BJ (cell line): ENCODE results near the gene DUS2. TPM values are rescaled to one million over a fixed set of nuclear protein-coding genes. Genes with fewer than 3 reads are reported as not detected.

Experiments used
- CTCF ChIA-PET: fragments of 350-600 bp; formaldehyde crosslinking; extraction: SDS; loops from one replicate; lab custom pipeline; 2021; ENCODE audit warnings: antibody characterized with exemption, inconsistent platforms; lab: Yijun Ruan, JAX
- POLR2A ChIA-PET: fragments of 300-600 bp; sonication (Branson Sonifier 250); formaldehyde crosslinking; extraction: SDS; loops from one replicate; lab custom pipeline; 2021; ENCODE audit warnings: antibody characterized with exemption; lab: Charles Lee
- DNase-seq: peaks from one replicate; pipeline ENCODE4 v3.0.0-alpha.2; 2011; ENCODE audit warnings: low read depth
- H3K27me3 ChIP-seq: 2 replicates; pipeline ENCODE4 v1.6.0; 2011; ENCODE audit warnings: low read length; ENCODE audit not compliant: control insufficient read depth, insufficient read depth
- H3K36me3 ChIP-seq: 2 replicates; pipeline ENCODE4 v1.5.1; 2011; ENCODE audit warnings: low read length; ENCODE audit not compliant: control insufficient read depth, insufficient read depth
- H3K4me3 ChIP-seq: 2 replicates; pipeline ENCODE4 v1.5.1; 2011; ENCODE audit warnings: low read depth, mild to moderate bottlenecking, control low read depth, low read length
- polyA plus RNA-seq: library from polyadenylated mRNA; depleted of rRNA; stranded (reverse); fragments of >200 nt; gene quantifications from 2 replicates; pipeline ENCODE4 v1.2.3, GENCODE V29; 2011
- TF ChIP-seq, protein P1 (sequence below): IDR thresholded peaks from 2 replicates; pipeline ENCODE4 v1.5.1; 2011; ENCODE audit warnings: low read depth, mild to moderate bottlenecking, control low read depth, inconsistent platforms, low read length, moderate library complexity; ENCODE audit not compliant: insufficient read depth

Gene DUS2
- polyA plus RNA-seq, 1 experiment, result 18.3 TPM

GRCh38 chr16:68072038-68072695 lies 49.1 kb downstream of the DUS2 start:
- ChIA-PET POLR2A (interaction anchor here (0.6 kb wide), 1 partner anchor 14 kb away, joined by 5 read pairs; no protein-coding TSS in a partner anchor), CTCF (interaction anchor here (0.6 to 1.8 kb wide), 5 partner anchors 9 to 94 kb away, joined by 3 to 10 read pairs (median 3); no protein-coding TSS in a partner anchor)

GRCh38 chr16:68073902-68074760 lies 51.0 kb downstream of the DUS2 start:
- CTCF ChIA-PET, result interaction anchor here (0.7 to 4.0 kb wide), 2 partner anchors 9 to 322 kb away, joined by 3 to 22 read pairs; no protein-coding TSS in a partner anchor
- POLR2A ChIA-PET, result no interaction called here
- TF ChIP-seq, protein P1, sequence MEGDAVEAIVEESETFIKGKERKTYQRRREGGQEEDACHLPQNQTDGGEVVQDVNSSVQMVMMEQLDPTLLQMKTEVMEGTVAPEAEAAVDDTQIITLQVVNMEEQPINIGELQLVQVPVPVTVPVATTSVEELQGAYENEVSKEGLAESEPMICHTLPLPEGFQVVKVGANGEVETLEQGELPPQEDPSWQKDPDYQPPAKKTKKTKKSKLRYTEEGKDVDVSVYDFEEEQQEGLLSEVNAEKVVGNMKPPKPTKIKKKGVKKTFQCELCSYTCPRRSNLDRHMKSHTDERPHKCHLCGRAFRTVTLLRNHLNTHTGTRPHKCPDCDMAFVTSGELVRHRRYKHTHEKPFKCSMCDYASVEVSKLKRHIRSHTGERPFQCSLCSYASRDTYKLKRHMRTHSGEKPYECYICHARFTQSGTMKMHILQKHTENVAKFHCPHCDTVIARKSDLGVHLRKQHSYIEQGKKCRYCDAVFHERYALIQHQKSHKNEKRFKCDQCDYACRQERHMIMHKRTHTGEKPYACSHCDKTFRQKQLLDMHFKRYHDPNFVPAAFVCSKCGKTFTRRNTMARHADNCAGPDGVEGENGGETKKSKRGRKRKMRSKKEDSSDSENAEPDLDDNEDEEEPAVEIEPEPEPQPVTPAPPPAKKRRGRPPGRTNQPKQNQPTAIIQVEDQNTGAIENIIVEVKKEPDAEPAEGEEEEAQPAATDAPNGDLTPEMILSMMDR, result no peak
- H3K27me3 ChIP-seq, result no peaks in the 10 kb centered on the region
- DNase-seq, result no peak
- peaks cover 24% of the 10 kb centered on the region for H3K36me3 ChIP-seq
- no peak overlapping the region for H3K4me3 ChIP-seq

More at GRCh38 chr16:68072038-68072695, 49.1 kb downstream of the DUS2 start:
- DNase-seq, result no peak
- Histone ChIP-seq H3K4me3 (no peak overlapping the region), H3K27me3 (no peaks in the 10 kb centered on the region), H3K36me3 (peaks cover 14% of the 10 kb centered on the region)
- TF ChIP-seq, protein P1, result no peak

DNA sequence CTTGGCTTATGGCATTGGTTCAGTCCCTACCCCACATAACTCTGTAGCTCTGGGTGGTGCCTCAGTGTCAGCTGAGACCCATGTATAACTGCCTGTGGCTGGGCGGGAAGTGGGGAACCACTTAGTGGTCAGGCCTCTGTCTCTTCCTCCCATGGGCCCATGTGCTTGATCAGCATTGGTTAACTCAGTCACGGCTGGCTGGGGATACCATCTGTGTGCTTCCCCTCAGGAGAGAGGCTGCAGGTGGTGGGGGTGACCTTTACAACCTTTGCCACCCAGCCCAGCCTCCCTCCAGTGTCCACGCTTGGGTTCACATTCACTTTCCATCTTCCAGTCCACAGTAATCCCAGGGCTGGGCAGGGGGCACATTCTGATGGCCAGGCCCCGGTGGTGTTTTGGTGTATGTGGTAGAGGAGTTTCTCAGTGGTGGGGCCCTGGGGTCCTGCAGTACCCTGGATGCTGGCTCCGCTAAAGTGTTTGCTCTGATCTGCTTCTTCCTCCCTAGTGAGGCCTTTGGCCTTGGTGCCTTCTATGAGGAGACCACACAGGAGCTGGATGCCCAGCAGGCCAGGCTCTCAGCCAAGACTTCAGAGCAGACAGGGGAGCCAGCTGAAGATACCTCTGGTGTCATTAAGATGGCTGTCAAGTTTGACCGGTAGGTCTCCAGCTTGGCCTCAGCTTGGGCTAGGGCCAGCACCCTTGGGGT lies 51.9 kb downstream of the DUS2 start:
- no peaks in the 10 kb centered on the region for H3K27me3 ChIP-seq
- no peak overlapping the region for H3K4me3 ChIP-seq
- TF ChIP-seq, protein P1, result no peak
- no peak for DNase-seq
- ChIA-PET POLR2A (no interaction called here), CTCF (interaction anchor here (0.7 to 4.0 kb wide), 2 partner anchors 10 to 321 kb away, joined by 3 to 22 read pairs; no protein-coding TSS in a partner anchor)
- peaks cover 24% of the 10 kb centered on the region for H3K36me3 ChIP-seq

- ChIA-PET CTCF (interaction anchor here (4.0 kb wide), 1 partner anchor 11 kb away, joined by 22 read pairs; no protein-coding TSS in a partner anchor), POLR2A (no interaction called here)
- peaks cover 23% of the 10 kb centered on the region for H3K36me3 ChIP-seq
- TF ChIP-seq, protein P1, result no peak
- H3K27me3 ChIP-seq, result no peaks in the 10 kb centered on the region
- H3K4me3 ChIP-seq, result no peak overlapping the region
- DNase-seq, result no peak
These were observed 52.9 kb downstream of the DUS2 start for GRCh38 chr16:68075980-68076379.
